Activated T-helper 1 cell treated with anti-CD3 and anti-CD28 coated beads, Interleukin-12 subunit alpha, Interleukin-12 subunit beta, Interleukin-2, Interleukin-4 antibody, amounts not matched to agents 30 ng/mL and 10 ng/mL and 1 ng/mL, durations not matched to agents 14 hours and 24 hours and 36 hours (primary cell): ENCODE measurements around the gene MAGEC3. TPM values are rescaled to one million over a fixed set of nuclear protein-coding genes. Genes with fewer than 3 reads are reported as not detected.

Experiments used
- DNase-seq: peaks from one replicate; pipeline ENCODE4 v3.0.0; 2021; ENCODE audit warnings: low spot score
- H3K27ac Mint-ChIP-seq: one replicate; pipeline ENCODE4 v1.8.0; 2021; ENCODE audit warnings: mild to moderate bottlenecking, mixed read lengths
- H3K27me3 Mint-ChIP-seq: one replicate; pipeline ENCODE4 v1.8.0; 2022; ENCODE audit warnings: mild to moderate bottlenecking, moderate library complexity, mixed read lengths; ENCODE audit not compliant: insufficient read depth
- H3K36me3 Mint-ChIP-seq: one replicate; pipeline ENCODE4 v1.8.0; 2021; ENCODE audit warnings: low read depth, mixed read lengths
- H3K4me1 Mint-ChIP-seq: one replicate; pipeline ENCODE4 v1.8.0; 2021; ENCODE audit warnings: low read depth, mixed read lengths
- H3K4me3 Mint-ChIP-seq: one replicate; pipeline ENCODE4 v1.8.0; 2021; ENCODE audit warnings: mild to moderate bottlenecking, moderate library complexity, mixed read lengths
- H3K9me3 Mint-ChIP-seq: one replicate; pipeline ENCODE4 v1.8.0; 2021; ENCODE audit warnings: mixed read lengths
- intact Hi-C: fragments of 100-400 bp; cut with micrococcal nuclease; formaldehyde crosslinking; loops from one replicate; pipeline ENCODE4 v1.15.1; 2024
- total RNA-seq: library from RNA; stranded (reverse); gene quantifications from 2 replicates; pipeline ENCODE4 v1.2.3, GENCODE V29; 2022

The MAGEC3 gene
- total RNA-seq, 1 donor from 2014 or later: not detected

GRCh38 chrX:141903400-141904155 lies 65.5 kb downstream of the MAGEC3 start, which contains the start of gene MAGEC1:
Gene MAGEC1 (plus strand): TSS chrX:141903894. CDS start chrX:141905073, 1,179 bp downstream.
- intact Hi-C loops: no loop called here
- no peaks in the 10 kb centered on the region for H3K4me1 Mint-ChIP-seq
- H3K36me3 Mint-ChIP-seq: no peaks in the 10 kb centered on the region
- DNase-seq: no peak
- no peaks in the 10 kb centered on the region for H3K9me3 Mint-ChIP-seq
- no peak within 1 kb of the TSS for H3K27ac Mint-ChIP-seq
- no peaks in the 10 kb centered on the region for H3K27me3 Mint-ChIP-seq
- H3K4me3 Mint-ChIP-seq: no peak within 1 kb of the TSS

- Mint-ChIP-seq H3K9me3 (no peaks in the 10 kb centered on the region), H3K27me3 (no peaks in the 10 kb centered on the region), H3K36me3 (no peaks in the 10 kb centered on the region), H3K27ac (no peak overlapping the region), H3K4me3 (no peak overlapping the region), H3K4me1 (no peaks in the 10 kb centered on the region)
- intact Hi-C loops: no loop called here
- no peak for DNase-seq
These were observed 66.1 kb downstream of the MAGEC3 start for GRCh38 chrX:141904262-141904661.

- no peaks in the 10 kb centered on the region for H3K4me1 Mint-ChIP-seq
These were observed 79.7 kb downstream of the MAGEC3 start for GRCh38 chrX:141917801-141918200.

GRCh38 chrX:141924293-141924692 lies 86.2 kb downstream of the MAGEC3 start:
- Mint-ChIP-seq H3K4me1 (no peaks in the 10 kb centered on the region), H3K36me3 (no peaks in the 10 kb centered on the region), H3K4me3 (no peak overlapping the region), H3K27me3 (no peaks in the 10 kb centered on the region), H3K9me3 (no peaks in the 10 kb centered on the region), H3K27ac (no peak overlapping the region)
- intact Hi-C loops: no loop called here
- DNase-seq: no peak

More at GRCh38 chrX:141917801-141918200, 79.7 kb downstream of the MAGEC3 start:
- DNase-seq: no peak
- Mint-ChIP-seq H3K36me3 (no peaks in the 10 kb centered on the region), H3K27me3 (no peaks in the 10 kb centered on the region), H3K9me3 (no peaks in the 10 kb centered on the region), H3K4me3 (no peak overlapping the region), H3K27ac (no peak overlapping the region)
- intact Hi-C loops: no loop called here

GRCh38 chrX:141928432-141928831 lies 90.3 kb downstream of the MAGEC3 start:
- no peak overlapping the region for H3K27ac Mint-ChIP-seq
- H3K4me3 Mint-ChIP-seq: no peak overlapping the region
- no peaks in the 10 kb centered on the region for H3K27me3 Mint-ChIP-seq
- H3K4me1 Mint-ChIP-seq: no peaks in the 10 kb centered on the region
- no peak for DNase-seq
- no peaks in the 10 kb centered on the region for H3K36me3 Mint-ChIP-seq
- intact Hi-C loops: no loop called here
- H3K9me3 Mint-ChIP-seq: no peaks in the 10 kb centered on the region

- DNase-seq: no peak
- no peak overlapping the region for H3K4me3 Mint-ChIP-seq
- no peaks in the 10 kb centered on the region for H3K9me3 Mint-ChIP-seq
- no peaks in the 10 kb centered on the region for H3K36me3 Mint-ChIP-seq
- intact Hi-C loops: no loop called here
- no peaks in the 10 kb centered on the region for H3K4me1 Mint-ChIP-seq
- no peak overlapping the region for H3K27ac Mint-ChIP-seq
- no peaks in the 10 kb centered on the region for H3K27me3 Mint-ChIP-seq
These were observed 96.0 kb downstream of the MAGEC3 start for GRCh38 chrX:141934059-141934641.

GRCh38 chrX:141935645-141936044 lies 97.5 kb downstream of the MAGEC3 start:
- Mint-ChIP-seq H3K9me3 (no peaks in the 10 kb centered on the region), H3K4me3 (no peak overlapping the region), H3K27ac (no peak overlapping the region), H3K36me3 (no peaks in the 10 kb centered on the region), H3K27me3 (no peaks in the 10 kb centered on the region), H3K4me1 (no peaks in the 10 kb centered on the region)
- DNase-seq: no peak
- intact Hi-C loops: no loop called here

GRCh38 chrX:141936080-141936479 lies 98.0 kb downstream of the MAGEC3 start:
- Mint-ChIP-seq H3K9me3 (no peaks in the 10 kb centered on the region), H3K36me3 (no peaks in the 10 kb centered on the region), H3K4me3 (no peak overlapping the region), H3K27me3 (no peaks in the 10 kb centered on the region), H3K27ac (no peak overlapping the region), H3K4me1 (no peaks in the 10 kb centered on the region)
- intact Hi-C loops: no loop called here
- DNase-seq: no peak

- no peaks in the 10 kb centered on the region for H3K4me1 Mint-ChIP-seq
- intact Hi-C loops: no loop called here
- no peak overlapping the region for H3K4me3 Mint-ChIP-seq
- H3K9me3 Mint-ChIP-seq: no peaks in the 10 kb centered on the region
- no peak for DNase-seq
- H3K27ac Mint-ChIP-seq: no peak overlapping the region
- no peaks in the 10 kb centered on the region for H3K36me3 Mint-ChIP-seq
- no peaks in the 10 kb centered on the region for H3K27me3 Mint-ChIP-seq
These were observed 103.1 kb downstream of the MAGEC3 start for GRCh38 chrX:141941234-141941633.

GRCh38 chrX:141945426-141945825 lies 107.3 kb downstream of the MAGEC3 start:
- H3K27ac Mint-ChIP-seq: no peak overlapping the region
- H3K36me3 Mint-ChIP-seq: no peaks in the 10 kb centered on the region
- H3K4me1 Mint-ChIP-seq: no peaks in the 10 kb centered on the region
- no peak for DNase-seq
- intact Hi-C loops: no loop called here
- H3K9me3 Mint-ChIP-seq: no peaks in the 10 kb centered on the region
- no peaks in the 10 kb centered on the region for H3K27me3 Mint-ChIP-seq
- H3K4me3 Mint-ChIP-seq: no peak overlapping the region

- no peak for DNase-seq
- intact Hi-C loops: no loop called here
- no peaks in the 10 kb centered on the region for H3K36me3 Mint-ChIP-seq
- no peaks in the 10 kb centered on the region for H3K27me3 Mint-ChIP-seq
- no peak overlapping the region for H3K27ac Mint-ChIP-seq
- no peaks in the 10 kb centered on the region for H3K4me1 Mint-ChIP-seq
- no peak overlapping the region for H3K4me3 Mint-ChIP-seq
- H3K9me3 Mint-ChIP-seq: no peaks in the 10 kb centered on the region
These were observed 109.2 kb downstream of the MAGEC3 start for GRCh38 chrX:141947350-141947749.
